ENCODE measurements around the gene DNAJC5.
"Not testable (repeated sequence)": the region's sequence is repeated elsewhere in the genome, so short reads cannot be mapped to it uniquely, and the experiment has no call there.

DNAJC5 gene

GRCh38 chr20:63894358-63895201, at the start of gene DNAJC5:
DNAJC5 (plus strand) TSS chr20:63895126; CDS start chr20:63928346, 33,220 bp downstream.
- peak; percentile 90 to 94 (median 91) for DNase-seq (ENCODE audit: low read depth in 2 of 3, low spot score in 1 of 3)

GRCh38 chr20:63846128-63846771, 48.7 kb upstream of the DNAJC5 start:
- DNase-seq (ENCODE audit: low read depth in 2 of 3, low spot score in 1 of 3), result no peak

- DNase-seq (ENCODE audit: low read depth in 2 of 3, low spot score in 1 of 3), result no peak
Measured at GRCh38 chr20:63846888-63847236, 48.1 kb upstream of the DNAJC5 start.

- DNase-seq (ENCODE audit: low read depth in 2 of 3, low spot score in 1 of 3), result no peak
Measured at GRCh38 chr20:63847237-63848002, 47.5 kb upstream of the DNAJC5 start.

GRCh38 chr20:63848003-63848911, 46.7 kb upstream of the DNAJC5 start:
- DNase-seq (ENCODE audit: low read depth in 2 of 3, low spot score in 1 of 3), result no peak

- DNase-seq (ENCODE audit: low read depth in 2 of 3, low spot score in 1 of 3), result peak; percentile 48 to 65 (median 59)
Measured at GRCh38 chr20:63850689-63851547, 44.0 kb upstream of the DNAJC5 start.

- not testable (repeated sequence) for DNase-seq (ENCODE audit: low read depth in 2 of 3, low spot score in 1 of 3)
Measured at GRCh38 chr20:63851548-63851943, 43.4 kb upstream of the DNAJC5 start.

- DNase-seq (ENCODE audit: low read depth in 2 of 3, low spot score in 1 of 3), result not testable (repeated sequence)
Measured at GRCh38 chr20:63853733-63854068, 41.2 kb upstream of the DNAJC5 start.

- DNase-seq (ENCODE audit: low read depth in 2 of 3, low spot score in 1 of 3), result no peak
Measured at GRCh38 chr20:63854069-63854765, 40.7 kb upstream of the DNAJC5 start.

GRCh38 chr20:63854766-63855362, 40.1 kb upstream of the DNAJC5 start:
- DNase-seq (ENCODE audit: low read depth in 2 of 3, low spot score in 1 of 3), result no peak

- no peak for DNase-seq (ENCODE audit: low read depth in 2 of 3, low spot score in 1 of 3)
Measured at GRCh38 chr20:63855363-63856097, 39.4 kb upstream of the DNAJC5 start.

- DNase-seq (ENCODE audit: low read depth in 2 of 3, low spot score in 1 of 3), result no peak
Measured at GRCh38 chr20:63856098-63856511, 38.8 kb upstream of the DNAJC5 start.

- DNase-seq (ENCODE audit: low read depth in 2 of 3, low spot score in 1 of 3), result no peak
Measured at GRCh38 chr20:63857764-63858392, 37.0 kb upstream of the DNAJC5 start.

- no peak for DNase-seq (ENCODE audit: low read depth in 2 of 3, low spot score in 1 of 3)
Measured at GRCh38 chr20:63858393-63859165, 36.3 kb upstream of the DNAJC5 start.

- no peak for DNase-seq (ENCODE audit: low read depth in 2 of 3, low spot score in 1 of 3)
Measured at GRCh38 chr20:63859166-63859699, 35.7 kb upstream of the DNAJC5 start.

GRCh38 chr20:63860325-63861051, 34.4 kb upstream of the DNAJC5 start:
- no peak for DNase-seq (ENCODE audit: low read depth in 2 of 3, low spot score in 1 of 3)

All from stimulated activated CD4-positive, alpha-beta T cell treated with anti-CD3 and anti-CD28 coated beads, Interleukin-12 subunit alpha, Interleukin-12 subunit beta, amount 100 ng/mL, for 48 hours (primary cell).